Neural progenitor cell (in vitro differentiated cells): ENCODE measurements around the gene TLX1. TPM values are rescaled to one million over a fixed set of nuclear protein-coding genes. Genes with fewer than 3 reads are reported as not detected.

Experiments
- DNase-seq: peaks from one replicate; pipeline ENCODE4 v3.0.0-alpha.2; 2016; ENCODE audit warnings: low spot score
- H2AFZ ChIP-seq: fragments of 200-600 bp; sonication (generic); replicated peaks from 2 replicates; pipeline ENCODE4 v1.6.1; 2016; ENCODE audit warnings: antibody characterized with exemption
- H3F3A ChIP-seq: fragments of 200-600 bp; sonication (generic); 2 replicates; pipeline ENCODE4 v1.6.1; 2016; ENCODE audit warnings: antibody characterized with exemption, low read depth
- H3K27ac ChIP-seq: fragments of 200-600 bp; sonication (generic); 2 replicates; pipeline ENCODE4 v1.5.1; 2016; ENCODE audit warnings: mild to moderate bottlenecking
- H3K27me3 ChIP-seq: fragments of 200-600 bp; sonication (generic); 2 replicates; pipeline ENCODE4 v1.6.1; 2016; ENCODE audit warnings: mild to moderate bottlenecking, moderate library complexity
- H3K36me3 ChIP-seq: fragments of 200-600 bp; sonication (generic); 2 replicates; pipeline ENCODE4 v1.5.1; 2016
- H3K4me1 ChIP-seq: fragments of 200-600 bp; sonication (generic); 2 replicates; pipeline ENCODE4 v1.6.1; 2016; ENCODE audit warnings: mixed run types
- H3K4me2 ChIP-seq: fragments of 200-600 bp; sonication (generic); 2 replicates; pipeline ENCODE4 v1.6.1; 2016
- H3K4me3 ChIP-seq: fragments of 200-600 bp; sonication (generic); 2 replicates; pipeline ENCODE4 v1.5.1; 2016
- H3K79me2 ChIP-seq: fragments of 200-600 bp; sonication (generic); 2 replicates; pipeline ENCODE4 v1.6.1; 2016; ENCODE audit warnings: low read depth
- H3K9ac ChIP-seq: fragments of 200-600 bp; sonication (generic); 2 replicates; pipeline ENCODE4 v1.6.1; 2016
- H3K9me3 ChIP-seq: fragments of 200-600 bp; sonication (generic); 2 replicates; pipeline ENCODE4 v1.5.1; 2016; ENCODE audit warnings: low read depth
- H4K20me1 ChIP-seq: fragments of 200-600 bp; sonication (generic); 2 replicates; pipeline ENCODE4 v1.6.1; 2016; ENCODE audit warnings: low read depth
- H3K27ac Mint-ChIP-seq: 3 replicates; pipeline ENCODE4 v1.8.0; 2021; ENCODE audit warnings: mixed read lengths
- H3K27me3 Mint-ChIP-seq: 2 replicates; pipeline ENCODE4 v1.8.0; 2022; ENCODE audit warnings: low read depth, mild to moderate bottlenecking, inconsistent platforms, moderate library complexity, mixed read lengths; ENCODE audit not compliant: insufficient read depth
- H3K36me3 Mint-ChIP-seq: 3 replicates; pipeline ENCODE4 v1.8.0; 2021; ENCODE audit warnings: mixed read lengths
- H3K4me1 Mint-ChIP-seq: 3 replicates; pipeline ENCODE4 v1.8.0; 2021; ENCODE audit warnings: mixed read lengths
- H3K4me3 Mint-ChIP-seq: 3 replicates; pipeline ENCODE4 v1.8.0; 2021; ENCODE audit warnings: mild to moderate bottlenecking, moderate library complexity, mixed read lengths
- H3K9me3 Mint-ChIP-seq: 3 replicates; pipeline ENCODE4 v1.8.0; 2020; ENCODE audit warnings: mixed read lengths
- CTCF ChIP-seq: fragments of 200-600 bp; sonication (generic); IDR thresholded peaks from 2 replicates; pipeline ENCODE4 v1.5.1; 2017; ENCODE audit warnings: antibody characterized with exemption, mild to moderate bottlenecking
- EZH2 ChIP-seq: fragments of 200-600 bp; sonication (generic); IDR thresholded peaks from 2 replicates; pipeline ENCODE4 v1.6.1; 2017; ENCODE audit warnings: antibody characterized with exemption, mild to moderate bottlenecking, moderate library complexity
- EZH2phosphoT487 ChIP-seq: fragments of 200-600 bp; sonication (generic); IDR thresholded peaks from 2 replicates; pipeline ENCODE4 v1.6.1; 2017; ENCODE audit warnings: antibody characterized with exemption
- total RNA-seq: library from RNA; depleted of rRNA; stranded (reverse); fragments of >200 nt; gene quantifications from 2 replicates; pipeline ENCODE4 v1.2.3, GENCODE V29; 2015; ENCODE audit warnings: low replicate concordance

The TLX1 gene
- total RNA-seq, 1 donor from 2014 or later: not detected

- Histone ChIP-seq H2AFZ (no peak overlapping the region), H3K36me3 (no peaks in the 10 kb centered on the region), H3K27ac (no peak overlapping the region), H3K27me3 (peaks cover 89% of the 10 kb centered on the region), H4K20me1 (peaks cover 5% of the 10 kb centered on the region), H3K9ac (no peak overlapping the region), H3K4me3 (no peak overlapping the region), H3K79me2 (no peaks in the 10 kb centered on the region), H3K4me1 (no peaks in the 10 kb centered on the region), H3K9me3 (no peaks in the 10 kb centered on the region), H3K4me2 (no peak overlapping the region), H3F3A (no peaks in the 10 kb centered on the region)
- TF ChIP-seq EZH2phosphoT487 (no peak), CTCF (no peak), EZH2 (no peak)
- no peak for DNase-seq
- H3K27ac Mint-ChIP-seq: no peak overlapping the region
- H3K27me3 Mint-ChIP-seq: peaks cover 28% of the 10 kb centered on the region
- no peaks in the 10 kb centered on the region for H3K36me3 Mint-ChIP-seq
- H3K4me3 Mint-ChIP-seq: no peak overlapping the region
- peaks cover 14% of the 10 kb centered on the region for H3K4me1 Mint-ChIP-seq
- no peaks in the 10 kb centered on the region for H3K9me3 Mint-ChIP-seq
Measured at GRCh38 chr10:101111547-101111946, 19.6 kb upstream of the TLX1 start.

DNA sequence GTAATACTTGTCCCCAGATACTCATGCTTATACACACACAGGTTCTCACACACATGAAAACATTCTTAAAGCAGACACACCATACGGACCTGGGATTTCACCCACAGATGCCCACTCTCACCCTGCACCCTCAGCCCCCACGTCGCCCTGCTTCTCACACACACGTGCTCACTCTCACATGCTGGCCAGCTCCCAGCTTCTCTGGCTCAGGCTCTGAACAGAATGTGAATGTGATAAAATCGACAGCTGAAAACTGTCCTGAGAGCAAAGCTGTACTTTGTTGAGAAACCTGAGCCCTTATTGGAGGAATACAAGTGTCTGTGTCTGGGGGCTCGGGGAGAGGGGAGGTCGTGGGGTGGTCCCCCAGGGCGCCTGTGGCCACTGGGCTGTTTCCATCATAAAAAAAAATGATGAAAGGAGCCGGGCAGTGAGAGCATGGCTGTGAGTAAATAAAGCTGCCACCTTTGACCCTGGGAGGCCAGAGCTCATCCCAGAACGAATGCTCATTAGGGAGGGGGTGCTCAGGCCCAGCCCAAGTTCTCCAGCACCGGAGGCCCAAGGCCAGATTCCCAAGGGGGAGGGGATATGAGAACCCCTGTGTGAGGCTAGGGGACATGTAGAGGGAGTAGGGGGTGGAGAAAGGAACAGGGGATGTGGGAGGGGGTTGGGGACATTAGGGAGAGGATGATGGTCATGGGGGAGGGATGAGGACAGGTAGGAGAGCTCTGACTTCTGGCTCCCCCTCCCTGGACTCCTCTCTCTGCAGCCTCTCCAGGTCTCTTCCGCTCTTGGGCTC is 18.1 kb upstream of the TLX1 start:
- no peak overlapping the region for H3K4me2 ChIP-seq
- TF ChIP-seq CTCF (no peak), EZH2phosphoT487 (no peak), EZH2 (no peak)
- H2AFZ ChIP-seq: no peak overlapping the region
- H3K9me3 ChIP-seq: no peaks in the 10 kb centered on the region
- Mint-ChIP-seq H3K27me3 (peaks cover 36% of the 10 kb centered on the region), H3K36me3 (no peaks in the 10 kb centered on the region), H3K27ac (peak overlapping the region; percentile 62), H3K4me1 (peaks cover 14% of the 10 kb centered on the region), H3K9me3 (no peaks in the 10 kb centered on the region), H3K4me3 (no peak overlapping the region)
- H3K27ac ChIP-seq: no peak overlapping the region
- H3F3A ChIP-seq: no peaks in the 10 kb centered on the region
- no peak overlapping the region for H3K9ac ChIP-seq
- DNase-seq: no peak
- H4K20me1 ChIP-seq: peaks cover 5% of the 10 kb centered on the region
- H3K27me3 ChIP-seq: peaks cover 89% of the 10 kb centered on the region
- H3K79me2 ChIP-seq: no peaks in the 10 kb centered on the region
- no peaks in the 10 kb centered on the region for H3K4me1 ChIP-seq
- H3K4me3 ChIP-seq: no peak overlapping the region
- no peaks in the 10 kb centered on the region for H3K36me3 ChIP-seq

- no peak for DNase-seq
- Mint-ChIP-seq H3K9me3 (no peaks in the 10 kb centered on the region), H3K27ac (no peak overlapping the region), H3K36me3 (no peaks in the 10 kb centered on the region), H3K4me3 (no peak overlapping the region), H3K27me3 (peaks cover 37% of the 10 kb centered on the region), H3K4me1 (peaks cover 14% of the 10 kb centered on the region)
- Histone ChIP-seq H3F3A (no peaks in the 10 kb centered on the region), H3K27me3 (peaks cover 94% of the 10 kb centered on the region), H3K9me3 (no peaks in the 10 kb centered on the region), H3K4me1 (no peaks in the 10 kb centered on the region), H3K4me3 (no peak overlapping the region), H4K20me1 (peaks cover 5% of the 10 kb centered on the region), H2AFZ (no peak overlapping the region), H3K36me3 (no peaks in the 10 kb centered on the region), H3K4me2 (no peak overlapping the region), H3K9ac (no peak overlapping the region), H3K79me2 (no peaks in the 10 kb centered on the region), H3K27ac (no peak overlapping the region)
- TF ChIP-seq CTCF (no peak), EZH2 (no peak), EZH2phosphoT487 (no peak)
Measured at GRCh38 chr10:101113890-101114403, 17.2 kb upstream of the TLX1 start.
